HG03139 (cell line): ENCODE results near the gene ATXN7.

ENCODE experiments used
- ATAC-seq: cut with Tn5 transposase; IDR thresholded peaks from one replicate; pipeline ENCODE4 v1.9.1; 2021; ENCODE audit not compliant: unreplicated experiment

Gene ATXN7

GRCh38 chr3:63980019-63980418, 116.4 kb downstream of the ATXN7 start:
- ATAC-seq: no peak

- no peak for ATAC-seq
Measured at GRCh38 chr3:63980830-63981498, 117.3 kb downstream of the ATXN7 start.

GRCh38 chr3:63981980-63982379, 118.3 kb downstream of the ATXN7 start:
- ATAC-seq: no peak

- no peak for ATAC-seq
Measured at GRCh38 chr3:63984391-63984790, 120.7 kb downstream of the ATXN7 start.

- no peak for ATAC-seq
Measured at GRCh38 chr3:63986146-63986545, 122.5 kb downstream of the ATXN7 start.

- no peak for ATAC-seq
Measured at GRCh38 chr3:63986831-63987230, 123.2 kb downstream of the ATXN7 start.

- no peak for ATAC-seq
Measured at GRCh38 chr3:63988943-63989342, 125.3 kb downstream of the ATXN7 start.

DNA sequence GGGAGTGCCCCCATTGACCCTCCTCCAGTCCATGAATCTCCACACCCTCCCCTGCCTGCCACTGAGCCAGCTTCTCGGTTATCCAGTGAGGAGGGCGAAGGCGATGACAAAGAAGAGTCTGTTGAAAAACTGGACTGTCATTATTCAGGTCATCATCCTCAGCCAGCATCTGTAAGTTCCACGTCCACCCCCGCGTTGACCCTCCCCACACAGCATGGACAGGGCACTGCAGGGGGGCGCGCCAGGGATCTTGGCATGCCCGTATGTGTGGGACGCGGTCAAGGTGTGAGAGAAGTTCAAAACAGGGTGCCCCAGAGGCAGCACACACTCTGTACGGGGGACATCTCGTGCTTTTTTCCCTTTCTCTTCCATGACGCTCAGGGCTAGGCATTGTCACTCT, 126.5 kb downstream of the ATXN7 start:
- no peak for ATAC-seq

DNA sequence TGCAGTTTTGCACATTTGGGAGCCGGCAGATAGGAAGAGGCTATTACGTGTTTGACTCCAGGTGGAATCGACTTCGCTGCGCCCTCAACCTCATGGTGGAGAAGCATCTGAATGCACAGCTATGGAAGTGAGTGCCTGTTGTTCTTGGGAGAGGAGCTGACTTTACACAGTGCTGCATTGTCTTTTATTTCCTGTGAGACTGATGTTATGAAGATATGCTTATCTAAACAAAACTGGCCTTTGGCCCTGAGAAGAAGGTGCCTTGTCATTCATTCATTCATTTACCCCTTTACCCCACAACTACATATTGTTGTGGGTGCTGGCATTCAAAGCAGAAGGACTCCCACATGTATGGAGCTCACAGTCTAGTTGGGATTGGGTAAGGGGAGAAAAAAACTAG, 127.1 kb downstream of the ATXN7 start:
- ATAC-seq: no peak

DNA sequence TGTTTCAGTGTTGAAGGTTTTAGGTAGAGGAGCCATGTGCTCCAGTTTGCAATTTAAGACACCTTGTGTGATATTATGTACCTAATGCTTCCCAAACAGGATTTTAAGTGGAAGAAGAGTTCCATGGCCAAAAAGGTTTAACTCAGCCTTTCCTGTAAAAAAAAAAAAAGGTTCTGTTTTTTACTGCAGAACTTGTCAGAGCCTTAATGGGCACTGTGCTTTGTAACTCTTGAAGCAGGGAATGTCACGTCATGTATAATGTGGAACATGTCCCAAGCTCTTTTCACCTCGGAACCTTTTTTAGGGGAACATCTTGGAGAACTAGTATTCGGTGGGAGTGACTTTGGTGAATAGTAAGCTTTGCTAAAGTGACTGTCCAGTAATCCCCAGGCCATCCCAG, 128.0 kb downstream of the ATXN7 start:
- ATAC-seq: no peak

- no peak for ATAC-seq
Measured at GRCh38 chr3:63992516-63993209, 129.0 kb downstream of the ATXN7 start.

DNA sequence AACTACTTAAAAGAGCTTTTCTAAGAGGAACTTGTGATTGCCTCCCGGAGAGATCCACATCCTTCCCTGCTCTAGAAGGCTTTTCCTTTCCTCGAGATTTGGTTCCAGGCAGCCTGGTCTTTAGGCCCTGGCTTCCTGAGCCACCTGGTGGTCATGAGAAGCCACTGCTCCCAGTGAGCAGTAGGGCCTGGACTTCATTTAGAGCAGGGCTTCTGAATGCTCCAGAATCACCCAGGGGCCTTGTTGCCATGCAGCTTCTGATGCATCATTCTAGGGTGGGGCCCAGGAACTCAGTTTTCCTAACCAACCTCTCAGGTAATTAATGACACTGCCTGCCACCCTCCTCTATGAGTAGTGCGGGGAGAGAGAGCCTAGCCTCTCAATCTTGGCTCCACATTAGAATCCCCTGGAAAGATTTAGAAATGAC, 130.0 kb downstream of the ATXN7 start:
- peak; percentile 86 for ATAC-seq

DNA sequence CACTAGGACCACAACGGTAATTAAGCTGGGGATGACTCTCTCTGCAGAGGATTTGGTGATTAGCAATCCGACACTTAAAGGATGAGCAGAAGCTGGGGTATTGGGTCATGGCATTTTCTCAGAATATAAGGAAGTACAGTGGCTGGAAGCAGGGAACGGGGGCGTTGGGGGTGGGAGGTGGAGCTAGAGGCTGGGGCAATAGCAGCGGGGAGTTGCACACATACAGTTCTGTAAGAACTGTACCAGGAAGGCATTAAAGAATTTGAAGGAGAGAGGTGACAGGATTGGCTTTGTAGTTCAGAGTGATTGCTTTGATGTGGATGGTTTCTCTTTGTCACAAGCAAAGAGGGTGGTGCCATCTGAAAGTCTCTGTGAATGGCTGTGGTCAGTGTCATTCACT, 131.4 kb downstream of the ATXN7 start:
- ATAC-seq: no peak

GRCh38 chr3:63998852-63999754, 135.4 kb downstream of the ATXN7 start:
- ATAC-seq: no peak

- no peak for ATAC-seq
Measured at GRCh38 chr3:64000453-64001055, 136.9 kb downstream of the ATXN7 start.

- ATAC-seq: no peak
Measured at GRCh38 chr3:64002233-64002632, 138.6 kb downstream of the ATXN7 start.

- ATAC-seq: no peak
Measured at GRCh38 chr3:64003589-64003988, 139.9 kb downstream of the ATXN7 start.

GRCh38 chr3:64008017-64008416, 144.3 kb downstream of the ATXN7 start:
- ATAC-seq: no peak

- ATAC-seq: no peak
Measured at GRCh38 chr3:64008487-64009351, 145.1 kb downstream of the ATXN7 start.

- ATAC-seq: no peak
Measured at GRCh38 chr3:64009528-64009927, 145.9 kb downstream of the ATXN7 start.
